ENCODE measurements around the gene ABTB1.

The ABTB1 gene

GRCh38 chr3:127672429-127673190, at the start of gene ABTB1:
ABTB1 (plus strand) TSS chr3:127672952; CDS start chr3:127673026, 74 bp downstream.
- peak within 1 kb of the TSS; percentile 86 for H3K27ac ChIP-seq (ENCODE audit: low read depth, low read length)

DNA sequence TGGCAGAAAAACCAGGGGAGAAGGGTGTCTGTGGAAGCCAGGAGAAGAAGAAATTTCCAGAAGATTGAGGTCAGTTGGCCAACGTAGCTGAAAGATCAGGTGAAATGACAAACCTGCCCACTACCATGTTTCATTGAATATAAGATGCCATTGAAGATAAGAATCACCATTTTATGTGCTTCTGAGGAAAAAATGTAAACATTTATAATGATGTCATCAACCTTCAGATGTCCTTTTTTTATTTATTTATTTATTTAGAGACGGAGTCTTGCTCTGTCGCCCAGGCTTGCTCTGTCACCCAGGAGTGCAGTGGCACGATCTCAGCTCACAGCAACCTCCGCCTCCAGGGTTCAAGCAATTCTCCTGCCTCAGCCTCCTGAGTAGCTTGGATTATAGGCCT, 48.7 kb upstream of the ABTB1 start:
- Histone ChIP-seq H3K9ac (ENCODE audit: low read length) (no peak overlapping the region), H3K27ac (ENCODE audit: low read depth, low read length) (no peak overlapping the region), H3K27me3 (ENCODE audit: control insufficient read depth, insufficient read depth, low read length) (no peaks in the 10 kb centered on the region), H3K36me3 (ENCODE audit: control insufficient read depth, insufficient read depth, low read length) (peaks cover 13% of the 10 kb centered on the region), H3K4me1 (ENCODE audit: control insufficient read depth, insufficient read depth, low read length) (no peaks in the 10 kb centered on the region), H3K4me3 (ENCODE audit: low read length) (no peak overlapping the region)

More at GRCh38 chr3:127672429-127673190, at the start of gene ABTB1:
- peaks cover 3% of the 10 kb centered on the region for H3K4me1 ChIP-seq (ENCODE audit: control insufficient read depth, insufficient read depth, low read length)
- H3K9ac ChIP-seq (ENCODE audit: low read length): peak within 1 kb of the TSS; percentile 84
- H3K4me3 ChIP-seq (ENCODE audit: low read length): peak within 1 kb of the TSS; percentile 82
- no peaks in the 10 kb centered on the region for H3K27me3 ChIP-seq (ENCODE audit: control insufficient read depth, insufficient read depth, low read length)
- peaks cover 5% of the 10 kb centered on the region for H3K36me3 ChIP-seq (ENCODE audit: control insufficient read depth, insufficient read depth, low read length)

- H3K4me1 ChIP-seq (ENCODE audit: control insufficient read depth, insufficient read depth, low read length): no peaks in the 10 kb centered on the region
- H3K27ac ChIP-seq (ENCODE audit: low read depth, low read length): no peak overlapping the region
- H3K27me3 ChIP-seq (ENCODE audit: control insufficient read depth, insufficient read depth, low read length): no peaks in the 10 kb centered on the region
- H3K36me3 ChIP-seq (ENCODE audit: control insufficient read depth, insufficient read depth, low read length): peaks cover 11% of the 10 kb centered on the region
- H3K4me3 ChIP-seq (ENCODE audit: low read length): no peak overlapping the region
- H3K9ac ChIP-seq (ENCODE audit: low read length): no peak overlapping the region
Measured at GRCh38 chr3:127625821-127626220, 46.9 kb upstream of the ABTB1 start.

DNA sequence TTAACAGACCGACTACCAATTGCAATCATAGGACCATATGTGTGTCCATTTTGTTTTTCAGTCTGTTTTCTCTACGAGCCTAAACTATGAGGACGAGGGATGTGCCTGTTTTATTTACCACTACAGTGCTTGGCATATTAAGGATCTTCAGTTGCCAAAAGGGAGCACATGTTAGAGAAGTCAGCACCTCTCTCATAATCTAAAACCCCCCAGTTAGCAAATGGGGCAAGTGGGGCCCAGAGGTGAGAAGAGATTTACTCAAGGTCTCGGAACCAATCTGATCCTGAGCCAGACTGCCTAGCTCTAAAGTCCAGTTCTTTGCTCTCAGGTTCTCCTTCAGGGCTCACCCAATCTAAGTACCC, 44.3 kb upstream of the ABTB1 start:
- H3K27me3 ChIP-seq (ENCODE audit: control insufficient read depth, insufficient read depth, low read length): peaks cover 4% of the 10 kb centered on the region
- H3K4me3 ChIP-seq (ENCODE audit: low read length): no peak overlapping the region
- H3K9ac ChIP-seq (ENCODE audit: low read length): no peak overlapping the region
- no peaks in the 10 kb centered on the region for H3K4me1 ChIP-seq (ENCODE audit: control insufficient read depth, insufficient read depth, low read length)
- no peaks in the 10 kb centered on the region for H3K36me3 ChIP-seq (ENCODE audit: control insufficient read depth, insufficient read depth, low read length)
- no peak overlapping the region for H3K27ac ChIP-seq (ENCODE audit: low read depth, low read length)

- H3K4me1 ChIP-seq (ENCODE audit: control insufficient read depth, insufficient read depth, low read length): no peaks in the 10 kb centered on the region
- no peaks in the 10 kb centered on the region for H3K36me3 ChIP-seq (ENCODE audit: control insufficient read depth, insufficient read depth, low read length)
- H3K27ac ChIP-seq (ENCODE audit: low read depth, low read length): no peak within 1 kb of the TSS
- peak within 1 kb of the TSS; percentile 67 for H3K4me3 ChIP-seq (ENCODE audit: low read length)
- no peak within 1 kb of the TSS for H3K9ac ChIP-seq (ENCODE audit: low read length)
- H3K27me3 ChIP-seq (ENCODE audit: control insufficient read depth, insufficient read depth, low read length): peaks cover 4% of the 10 kb centered on the region
Measured at GRCh38 chr3:127628788-127629466, 43.8 kb upstream of the ABTB1 start, which contains the start of gene PODXL2. PODXL2 (plus strand) TSS chr3:127629185; CDS start chr3:127629220, 35 bp downstream.

GRCh38 chr3:127629467-127630403, 43.0 kb upstream of the ABTB1 start:
- Histone ChIP-seq H3K27me3 (ENCODE audit: control insufficient read depth, insufficient read depth, low read length) (peaks cover 4% of the 10 kb centered on the region), H3K27ac (ENCODE audit: low read depth, low read length) (no peak overlapping the region), H3K36me3 (ENCODE audit: control insufficient read depth, insufficient read depth, low read length) (no peaks in the 10 kb centered on the region), H3K4me1 (ENCODE audit: control insufficient read depth, insufficient read depth, low read length) (no peaks in the 10 kb centered on the region), H3K4me3 (ENCODE audit: low read length) (peak overlapping the region; percentile 67), H3K9ac (ENCODE audit: low read length) (no peak overlapping the region)

DNA sequence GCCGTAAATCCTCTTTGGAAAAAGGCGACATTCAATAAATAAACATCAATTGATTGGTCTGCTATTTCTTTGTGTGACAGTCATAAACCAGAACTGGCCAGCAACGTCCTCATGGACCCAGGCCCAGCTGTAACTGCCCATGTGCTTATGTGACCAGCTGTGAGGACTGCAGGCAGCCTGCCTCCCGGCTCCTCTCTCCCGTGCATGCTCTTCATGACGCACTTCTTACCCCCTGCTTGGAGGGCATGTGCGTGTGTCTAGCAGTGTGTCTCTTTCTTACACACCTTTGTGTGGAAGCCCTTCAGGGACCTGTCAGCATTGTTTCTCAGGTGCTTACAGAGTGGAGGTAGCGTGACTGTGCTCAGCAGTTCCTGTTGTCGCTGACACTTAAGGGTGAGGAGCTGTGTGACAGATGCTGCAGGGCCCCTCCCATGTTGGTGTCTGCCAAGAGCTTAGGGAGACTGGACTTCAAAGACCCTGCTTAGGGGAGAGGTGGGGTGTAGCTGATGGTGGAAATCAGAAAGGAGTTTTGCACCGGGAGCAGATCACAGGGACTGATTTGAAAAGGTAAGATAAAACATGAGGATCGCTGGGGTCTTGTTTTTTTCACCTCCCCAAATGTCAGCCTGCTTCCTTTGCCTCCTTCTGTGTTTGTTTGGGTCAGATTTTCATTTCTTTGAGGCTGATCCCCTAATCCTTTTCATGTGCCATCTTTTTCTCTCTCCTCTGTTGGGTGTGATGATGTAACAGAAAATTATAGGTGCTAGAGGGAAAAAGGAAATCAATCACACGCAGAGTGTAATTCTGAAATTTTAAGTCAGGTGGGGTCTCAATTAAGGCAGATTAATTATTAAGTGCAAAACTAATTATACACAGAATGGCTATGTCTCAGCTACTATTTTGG, 41.7 kb upstream of the ABTB1 start:
- no peaks in the 10 kb centered on the region for H3K36me3 ChIP-seq (ENCODE audit: control insufficient read depth, insufficient read depth, low read length)
- no peak overlapping the region for H3K4me3 ChIP-seq (ENCODE audit: low read length)
- no peaks in the 10 kb centered on the region for H3K4me1 ChIP-seq (ENCODE audit: control insufficient read depth, insufficient read depth, low read length)
- no peak overlapping the region for H3K9ac ChIP-seq (ENCODE audit: low read length)
- H3K27ac ChIP-seq (ENCODE audit: low read depth, low read length): no peak overlapping the region
- H3K27me3 ChIP-seq (ENCODE audit: control insufficient read depth, insufficient read depth, low read length): peaks cover 4% of the 10 kb centered on the region

DNA sequence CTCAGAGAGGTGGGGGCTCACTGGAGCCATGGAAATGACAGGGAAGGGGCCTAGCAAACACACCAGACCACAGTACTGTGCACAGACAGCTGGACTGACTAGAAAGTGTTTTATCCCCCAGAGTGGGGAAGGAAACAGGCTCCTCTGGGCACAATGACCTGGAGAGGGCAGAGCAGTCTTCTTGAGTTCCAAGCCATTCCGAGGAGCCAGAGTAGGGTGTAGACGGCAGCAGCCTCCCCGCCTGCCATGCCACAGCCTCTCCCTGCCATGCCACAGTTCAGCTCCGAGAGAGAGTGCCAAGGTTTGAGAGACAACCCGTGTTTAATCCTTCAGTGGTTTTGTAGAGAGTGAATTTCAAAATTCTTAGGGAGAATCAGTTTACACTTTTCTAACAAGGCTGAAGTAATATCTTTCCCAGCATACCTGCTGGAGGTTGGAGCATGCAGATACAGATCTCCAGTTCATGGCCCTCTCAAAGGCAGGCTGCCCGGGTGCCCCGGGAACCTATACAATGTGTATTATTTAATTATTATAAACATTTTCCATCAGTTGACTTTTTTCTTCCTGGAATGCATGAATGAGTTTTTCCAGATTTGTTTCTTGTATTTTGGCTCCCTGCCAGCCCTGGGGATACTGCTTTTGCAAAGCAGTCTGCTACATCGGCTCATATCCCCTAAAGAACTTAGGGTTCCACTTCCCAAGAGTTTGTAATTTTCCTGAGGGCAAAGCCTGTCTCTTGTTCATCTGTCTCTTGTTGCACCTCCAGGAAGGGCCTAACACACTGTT, 40.5 kb upstream of the ABTB1 start:
- H3K9ac ChIP-seq (ENCODE audit: low read length): no peak overlapping the region
- peaks cover 4% of the 10 kb centered on the region for H3K27me3 ChIP-seq (ENCODE audit: control insufficient read depth, insufficient read depth, low read length)

DNA sequence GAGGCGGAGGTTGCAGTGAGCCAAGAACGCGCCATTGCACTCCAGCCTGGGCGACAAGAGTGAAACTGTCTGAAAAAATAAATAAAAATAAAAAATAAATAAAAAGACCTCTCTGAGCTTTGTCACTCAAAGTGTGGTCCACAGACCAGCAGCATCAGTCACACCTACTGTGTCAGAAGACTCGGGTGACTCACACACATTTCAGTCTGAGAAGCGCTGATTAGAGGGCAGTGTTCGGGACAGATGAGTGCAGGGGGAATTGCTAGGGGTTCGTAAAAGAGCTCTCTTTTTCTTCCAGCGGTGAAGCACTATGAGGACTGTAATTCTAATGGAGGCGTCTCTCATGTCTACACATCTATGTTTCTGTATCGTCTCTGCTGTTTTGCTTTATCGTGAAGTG, 38.1 kb upstream of the ABTB1 start:
- H3K27me3 ChIP-seq (ENCODE audit: control insufficient read depth, insufficient read depth, low read length): peaks cover 4% of the 10 kb centered on the region
- no peak overlapping the region for H3K4me3 ChIP-seq (ENCODE audit: low read length)
- no peak overlapping the region for H3K27ac ChIP-seq (ENCODE audit: low read depth, low read length)
- H3K9ac ChIP-seq (ENCODE audit: low read length): no peak overlapping the region
- no peaks in the 10 kb centered on the region for H3K4me1 ChIP-seq (ENCODE audit: control insufficient read depth, insufficient read depth, low read length)
- no peaks in the 10 kb centered on the region for H3K36me3 ChIP-seq (ENCODE audit: control insufficient read depth, insufficient read depth, low read length)

More for the DNA sequence above, 40.5 kb upstream of the ABTB1 start:
- Histone ChIP-seq H3K36me3 (ENCODE audit: control insufficient read depth, insufficient read depth, low read length) (no peaks in the 10 kb centered on the region), H3K27ac (ENCODE audit: low read depth, low read length) (no peak overlapping the region), H3K4me1 (ENCODE audit: control insufficient read depth, insufficient read depth, low read length) (no peaks in the 10 kb centered on the region), H3K4me3 (ENCODE audit: low read length) (no peak overlapping the region)

- no peak overlapping the region for H3K9ac ChIP-seq (ENCODE audit: low read length)
- H3K4me1 ChIP-seq (ENCODE audit: control insufficient read depth, insufficient read depth, low read length): no peaks in the 10 kb centered on the region
- H3K4me3 ChIP-seq (ENCODE audit: low read length): no peak overlapping the region
- H3K36me3 ChIP-seq (ENCODE audit: control insufficient read depth, insufficient read depth, low read length): no peaks in the 10 kb centered on the region
- no peak overlapping the region for H3K27ac ChIP-seq (ENCODE audit: low read depth, low read length)
- no peaks in the 10 kb centered on the region for H3K27me3 ChIP-seq (ENCODE audit: control insufficient read depth, insufficient read depth, low read length)
Measured at GRCh38 chr3:127637546-127637945, 35.2 kb upstream of the ABTB1 start.

- Histone ChIP-seq H3K4me1 (ENCODE audit: control insufficient read depth, insufficient read depth, low read length) (no peaks in the 10 kb centered on the region), H3K27ac (ENCODE audit: low read depth, low read length) (no peak overlapping the region), H3K36me3 (ENCODE audit: control insufficient read depth, insufficient read depth, low read length) (no peaks in the 10 kb centered on the region), H3K4me3 (ENCODE audit: low read length) (no peak overlapping the region), H3K27me3 (ENCODE audit: control insufficient read depth, insufficient read depth, low read length) (no peaks in the 10 kb centered on the region), H3K9ac (ENCODE audit: low read length) (no peak overlapping the region)
Measured at GRCh38 chr3:127637971-127638370, 34.8 kb upstream of the ABTB1 start.
